HepG2 (cell line): Measurements from ENCODE around the gene BOD1L1. TPM values are rescaled to one million over a fixed set of nuclear protein-coding genes. Genes with fewer than 3 reads are reported as not detected.

Source experiments
- ATAC-seq: fragments of 200-7000 bp; cut with Tn5 transposase; 3 replicates; pipeline ENCODE4 v1.9.1; 2020; ENCODE audit warnings: mild to moderate bottlenecking, moderate library complexity
- BruUV-seq: library from RNA; stranded (reverse); fragments of 400-500 nt; replicated peaks from 2 replicates; lab custom pipeline; 2021; lab: Mats Ljungman, UMichigan
- CTCF ChIA-PET: fragments of 300-600 bp; formaldehyde crosslinking; extraction: SDS; loops from one replicate; lab custom pipeline; 2021; ENCODE audit warnings: low total read pairs, inconsistent platforms, low intra/inter-chr PET ratio; lab: Yijun Ruan, JAX
- POLR2A ChIA-PET: fragments of 350-600 bp; sonication (Branson Sonifier 250); formaldehyde crosslinking; loops from one replicate; lab custom pipeline; 2020; ENCODE audit warnings: antibody characterized with exemption, inconsistent platforms; lab: Yijun Ruan, JAX
- DNase-seq: peaks from one replicate; pipeline ENCODE4 v3.0.0-alpha.2; 2015; ENCODE audit warnings: low spot score
- FAIRE-seq: peaks from 3 replicates; lab custom pipeline; 2011; peaks lifted over from hg19 to GRCh38; lab: Jason Lieb, UNC
- H2AFZ ChIP-seq: one replicate; pipeline ENCODE4 v1.6.1; 2011; ENCODE audit warnings: low read length, inconsistent platforms
- H3K27ac ChIP-seq: fragments of 300-600 bp; 3 replicates; pipeline ENCODE4 v1.8.0; 2011; ENCODE audit warnings: mixed run types, mild to moderate bottlenecking, mixed read lengths, low read length, inconsistent platforms; ENCODE audit not compliant: insufficient read depth; ENCODE audit errors: extremely low read length
- H3K27me3 ChIP-seq, 2 experiments: fragments of 200-600 bp in 1 of 2; 2 replicates in 1 of 2; 3 replicates in 1 of 2; pipeline versions ENCODE4 v1.6.0 to v1.8.0; 2011; ENCODE audit warnings: low read length in 2 of 2, mild to moderate bottlenecking in 2 of 2, moderate library complexity in 2 of 2, inconsistent platforms in 1 of 2; ENCODE audit not compliant: insufficient read depth in 2 of 2, control insufficient read depth in 1 of 2
- H3K36me3 ChIP-seq, 2 experiments: fragments of 200-600 bp in 1 of 2; replicated peaks in 1 of 2; 2 replicates in 1 of 2; 3 replicates in 1 of 2; pipeline versions ENCODE4 v1.5.1 to v1.8.0; 2011; ENCODE audit warnings: low read length in 2 of 2, inconsistent platforms in 1 of 2; ENCODE audit not compliant: insufficient read depth in 2 of 2, control insufficient read depth in 1 of 2
- H3K4me1 ChIP-seq: 2 replicates; pipeline ENCODE4 v1.5.1; 2012; ENCODE audit warnings: low read length, inconsistent platforms; ENCODE audit not compliant: insufficient read depth
- H3K4me2 ChIP-seq: 2 replicates; pipeline ENCODE4 v1.6.0; 2011; ENCODE audit warnings: low read depth, low read length, inconsistent platforms
- H3K4me3 ChIP-seq, 3 experiments: fragments of 200-600 bp in 1 of 3; sonication (generic), shearing (Covaris generic) in 1 of 3; replicated peaks in 1 of 3; 2 replicates each; pipeline ENCODE4 v1.5.1; 2011 to 2016; ENCODE audit warnings: low read length in 3 of 3, inconsistent platforms in 2 of 3, low read depth in 2 of 3, mild to moderate bottlenecking in 2 of 3, control low read depth in 1 of 3, mixed read lengths in 1 of 3; ENCODE audit not compliant: insufficient read depth in 1 of 3
- H3K79me2 ChIP-seq: one replicate; pipeline ENCODE4 v1.6.1; 2011; ENCODE audit warnings: low read length, inconsistent platforms; ENCODE audit not compliant: insufficient read depth
- H3K9ac ChIP-seq: 2 replicates; pipeline ENCODE4 v1.6.0; 2011; ENCODE audit warnings: mild to moderate bottlenecking, low read depth, low read length, inconsistent platforms; ENCODE audit not compliant: insufficient read depth
- H3K9me3 ChIP-seq: 2 replicates; pipeline ENCODE4 v1.5.1; 2012; ENCODE audit warnings: mild to moderate bottlenecking, low read length
- H4K20me1 ChIP-seq: 2 replicates; pipeline ENCODE4 v1.6.0; 2011; ENCODE audit warnings: inconsistent platforms, mild to moderate bottlenecking, low read length, moderate library complexity; ENCODE audit not compliant: insufficient read depth
- ASH2L ChIP-seq: fragments of 300-600, 200-600 bp; sonication (generic); IDR thresholded peaks from 2 replicates; pipeline ENCODE4 v1.7.0; 2017; ENCODE audit warnings: low read depth, mild to moderate bottlenecking, moderate library complexity, mixed read lengths, low read length; ENCODE audit not compliant: insufficient read length
- ESRRA ChIP-seq: sonication (generic); formaldehyde crosslinking; IDR thresholded peaks from 2 replicates; pipeline ENCODE4 v1.5.1; 2020; ENCODE audit warnings: mild to moderate bottlenecking, low read depth, missing genetic modification reagents
- HMGA1 ChIP-seq: sonication (generic); formaldehyde crosslinking; conservative IDR thresholded peaks from 2 replicates; pipeline ENCODE4 v1.4.0; 2020; ENCODE audit warnings: missing genetic modification reagents
- MYC ChIP-seq: sonication (generic); formaldehyde crosslinking; IDR thresholded peaks from 2 replicates; pipeline ENCODE4 v1.9.0; 2021; ENCODE audit warnings: missing genetic modification reagents, borderline replicate concordance
- SSRP1 ChIP-seq: IDR thresholded peaks from 2 replicates; pipeline ENCODE4 v1.6.1; 2016; ENCODE audit warnings: control low read depth
- ZFX ChIP-seq: sonication (generic); formaldehyde crosslinking; IDR thresholded peaks from 2 replicates; pipeline ENCODE4 v1.4.0; 2020; ENCODE audit warnings: mild to moderate bottlenecking, low read depth, missing genetic modification reagents, moderate library complexity
- ZMYM3 ChIP-seq: sonication (generic); formaldehyde crosslinking; IDR thresholded peaks from 2 replicates; pipeline ENCODE4 v1.5.1; 2020; ENCODE audit warnings: mild to moderate bottlenecking, missing genetic modification reagents
- ZNF331 ChIP-seq: sonication (generic); formaldehyde crosslinking; IDR thresholded peaks from 2 replicates; pipeline ENCODE4 v1.4.0; 2020; ENCODE audit warnings: missing genetic modification reagents
- ZNF335 ChIP-seq: sonication (generic); formaldehyde crosslinking; IDR thresholded peaks from 2 replicates; pipeline ENCODE4 v1.4.0; 2020; ENCODE audit warnings: missing genetic modification reagents
- ZNF580 ChIP-seq: IDR thresholded peaks from 2 replicates; pipeline ENCODE4 v1.6.1; 2016; ENCODE audit warnings: low read depth, borderline replicate concordance
- ZNF615 ChIP-seq: sonication (generic); formaldehyde crosslinking; IDR thresholded peaks from 2 replicates; pipeline ENCODE4 v1.5.0; 2020; ENCODE audit warnings: mild to moderate bottlenecking, missing genetic modification reagents, borderline replicate concordance
- ZSCAN21 ChIP-seq: sonication (generic); formaldehyde crosslinking; IDR thresholded peaks from 2 replicates; pipeline ENCODE4 v1.8.0; 2022; ENCODE audit warnings: mild to moderate bottlenecking, missing genetic modification reagents, moderate library complexity, borderline replicate concordance
- WGBS: methylation state at CpG from one replicate; pipeline ENCODE4 v1.1.6; 2017; ENCODE audit warnings: low lambda C conversion rate; 5-methylcytosine and 5-hydroxymethylcytosine counted together
- in situ Hi-C: cut with HindIII; loops from 2 replicates; pipeline ENCODE4 v1.10.0; 2017; ENCODE audit warnings: low pct_unique_long_range_greater_than_20kb; ENCODE audit not compliant: extremely low pct_ligation_motif_present
- intact Hi-C: fragments of 100-400 bp; cut with micrococcal nuclease; formaldehyde crosslinking; loops from one replicate; pipeline ENCODE4 v1.10.0; 2022; ENCODE audit not compliant: unreplicated experiment
- polyA plus RNA-seq, 8 experiments: library from polyadenylated mRNA; depleted of rRNA in 3 of 8; stranded (reverse) in 7 of 8; unstranded in 1 of 8; fragments of >200 nt; fragmentation: Illumina TruSeq in 4 of 8; extraction: Trizol in 4 of 8; gene quantifications; 2 replicates each; pipeline versions ENCODE4 v1.2.1 to v1.2.3, GENCODE V29; 2011 to 2016; ENCODE audit warnings: low read depth in 4 of 8, missing spikeins in 1 of 8, mixed read lengths in 1 of 8; ENCODE audit not compliant: insufficient read depth in 1 of 8
- total RNA-seq, 5 experiments: library from RNA; depleted of rRNA; stranded (reverse); fragments of >200 nt; fragmentation: Illumina TruSeq; extraction: Trizol; gene quantifications; 2 replicates each; pipeline ENCODE4 v1.2.3, GENCODE V29; 2016; ENCODE audit warnings: low read depth in 1 of 5

Gene BOD1L1
- total and polyA plus RNA-seq, 2 of the 13 experiments (the other 11 are each of a cell fraction or from before 2014, with no cell fraction given) = 11.7 to 17.9 TPM

- CTCF ChIA-PET = no interaction called here
- in situ Hi-C loops (no loop called here), intact Hi-C loops (no loop called here)
- POLR2A ChIA-PET = no interaction called here
- Histone ChIP-seq H3K4me3 (no peak overlapping the region), H4K20me1 (no peaks in the 10 kb centered on the region), H2AFZ (no peak overlapping the region), H3K4me1 (no peaks in the 10 kb centered on the region), H3K27me3 (peaks cover 12 to 76% of the 10 kb centered on the region in 2 experiments), H3K9me3 (no peaks in the 10 kb centered on the region), H3K36me3 (no peaks in the 10 kb centered on the region), H3K9ac (no peak overlapping the region), H3K79me2 (no peaks in the 10 kb centered on the region), H3K27ac (no peak overlapping the region), H3K4me2 (no peak overlapping the region)
- WGBS = 56% methylated on average over 29 of the region's 36 CpGs
- TF ChIP-seq ZNF335 (CRISPR knock-in tag) (no peak), ZNF331 (no peak), ZMYM3 (CRISPR knock-in tag) (no peak), ZSCAN21 (CRISPR knock-in tag) (no peak), ASH2L (no peak), ZFX (CRISPR knock-in tag) (no peak), ZNF580 (CRISPR knock-in tag) (no peak), ESRRA (CRISPR knock-in tag) (no peak), SSRP1 (CRISPR knock-in tag) (no peak), HMGA1 (CRISPR knock-in tag) (no peak), MYC (CRISPR knock-in tag) (no peak), ZNF615 (no peak)
- no peak for ATAC-seq
- FAIRE-seq = no peak
- BruUV-seq = no TSS peak
- DNase-seq = no peak
Observed at GRCh38 chr4:13524504-13525243, 102.9 kb downstream of the BOD1L1 start.
